Dedifferentiated amniotic fluid mesenchymal stem cell (primary cell): ENCODE measurements around the gene PALM3.
"Not testable (repeated sequence)": the region's sequence is repeated elsewhere in the genome, so short reads cannot be mapped to it uniquely, and the experiment has no call there.

ENCODE experiments used
- DNase-seq: peaks from one replicate; pipeline ENCODE4 v3.0.0-alpha.2; 2016; ENCODE audit errors: extremely low spot score

Gene PALM3

DNA sequence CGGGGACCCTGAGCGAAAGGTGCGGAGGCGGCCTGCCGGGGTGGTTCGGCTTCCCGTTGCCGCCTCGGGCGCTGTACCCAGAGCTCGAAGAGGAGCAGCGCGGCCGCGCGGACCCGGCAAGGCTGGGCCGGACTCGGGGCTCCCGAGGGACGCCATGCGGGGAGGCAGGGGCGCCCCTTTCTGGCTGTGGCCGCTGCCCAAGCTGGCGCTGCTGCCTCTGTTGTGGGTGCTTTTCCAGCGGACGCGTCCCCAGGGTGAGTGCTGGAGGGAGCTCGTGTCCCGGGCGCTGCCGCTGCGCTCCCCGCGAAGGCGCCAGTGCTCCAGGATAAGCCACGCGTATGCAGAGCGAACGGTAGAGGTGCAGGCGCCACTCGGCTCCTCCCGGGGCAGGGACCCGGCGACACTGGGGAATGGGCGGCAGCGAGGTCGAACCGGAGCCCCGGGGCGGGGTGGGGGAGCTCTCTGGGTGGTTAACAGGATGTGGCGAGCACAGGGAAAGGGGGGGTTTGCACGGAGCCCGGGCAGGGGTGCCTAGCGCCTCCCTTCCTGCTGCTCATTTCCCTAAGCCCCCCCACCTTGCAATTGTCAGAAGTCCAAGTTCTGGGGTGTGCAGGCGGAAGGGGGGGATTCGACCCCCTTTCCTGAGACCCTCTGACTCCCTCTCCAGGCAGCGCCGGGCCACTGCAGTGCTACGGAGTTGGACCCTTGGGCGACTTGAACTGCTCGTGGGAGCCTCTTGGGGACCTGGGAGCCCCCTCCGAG, 30.0 kb downstream of the PALM3 start, which contains the start of gene IL27RA:
IL27RA (plus strand) TSS at position 44 of the 762 bp plus-strand sequence; CDS start at position 155, 111 bp downstream.
- no peak for DNase-seq

DNA sequence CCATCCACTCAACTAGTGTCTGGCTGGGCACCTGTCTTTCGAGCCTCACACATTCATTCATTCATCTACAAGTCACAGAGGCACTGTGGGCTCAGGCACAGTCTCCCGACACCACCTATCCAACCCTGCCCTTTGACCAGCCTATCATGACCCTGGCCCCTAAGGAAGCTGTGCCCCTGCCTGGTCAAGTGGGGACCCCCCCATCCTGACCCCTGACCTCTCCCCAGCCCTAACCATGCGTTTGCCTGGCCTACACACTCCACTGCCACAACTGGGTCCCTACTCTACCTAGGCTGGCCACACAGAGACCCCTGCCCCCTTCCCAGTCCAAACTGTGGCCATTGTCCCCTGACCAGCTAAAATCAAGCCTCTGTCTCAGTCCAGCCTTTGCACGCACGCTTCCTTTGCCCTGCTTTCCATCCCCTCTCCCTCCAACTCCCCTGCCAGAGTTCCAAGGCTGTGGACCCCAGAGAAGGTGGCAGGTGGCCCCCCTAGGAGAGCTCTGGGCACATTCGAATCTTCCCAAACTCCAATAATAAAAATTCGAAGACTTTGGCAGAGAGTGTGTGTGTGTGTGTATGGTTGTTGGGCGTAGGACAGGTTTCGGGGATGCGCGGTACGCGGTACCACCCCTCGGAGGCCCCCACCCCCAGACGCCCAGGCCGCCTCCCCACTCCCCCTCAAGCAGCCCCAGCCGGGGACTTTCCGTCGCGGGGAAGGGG, 30.7 kb downstream of the PALM3 start:
- no peak for DNase-seq

DNA sequence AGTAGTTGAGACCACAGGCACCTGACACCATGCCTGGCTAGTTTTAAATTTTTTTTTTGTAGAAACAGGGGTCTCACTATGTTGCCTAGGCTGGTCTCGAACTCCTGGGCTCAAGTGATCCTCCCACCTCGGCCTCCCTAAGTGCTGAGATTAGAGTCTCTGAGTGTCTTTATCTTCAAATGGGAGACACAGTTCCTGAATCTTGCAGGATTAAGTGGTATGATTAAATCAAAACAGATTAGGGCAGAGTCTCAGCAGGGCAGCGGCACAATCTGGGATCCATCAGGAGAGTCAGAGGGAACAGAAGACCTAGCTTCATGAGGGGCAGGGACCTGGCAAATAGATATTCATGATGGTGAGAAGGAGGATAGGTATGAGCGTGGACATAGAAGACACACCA, 33.0 kb downstream of the PALM3 start:
- DNase-seq = no peak

DNA sequence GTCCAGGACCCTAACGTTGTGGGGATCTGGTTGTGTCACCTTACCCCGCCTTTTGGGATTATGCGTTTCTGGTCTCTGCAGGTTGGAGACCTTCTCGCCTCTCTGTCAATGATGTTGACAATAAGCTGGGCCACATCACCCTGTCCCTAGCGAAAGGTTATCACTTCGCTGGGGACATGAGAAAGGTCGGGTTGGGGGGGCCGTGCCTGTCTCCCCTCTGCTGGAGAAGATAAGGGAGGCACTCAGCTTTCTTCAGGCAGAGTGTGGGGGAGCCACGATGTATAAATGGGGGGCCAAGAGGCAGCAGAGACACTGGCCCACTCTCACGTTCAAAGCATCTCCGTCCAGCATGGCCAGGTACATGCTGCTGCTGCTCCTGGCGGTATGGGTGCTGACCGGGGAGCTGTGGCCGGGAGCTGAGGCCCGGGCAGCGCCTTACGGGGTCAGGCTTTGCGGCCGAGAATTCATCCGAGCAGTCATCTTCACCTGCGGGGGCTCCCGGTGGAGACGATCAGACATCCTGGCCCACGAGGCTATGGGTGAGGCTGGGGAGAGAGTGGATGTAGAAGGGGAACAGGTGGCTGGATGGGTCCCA, 33.9 kb downstream of the PALM3 start, which contains the start of gene RLN3:
RLN3 (plus strand) TSS at position 293 of the 595 bp plus-strand sequence; CDS start at position 350, 57 bp downstream.
- no peak for DNase-seq

DNA sequence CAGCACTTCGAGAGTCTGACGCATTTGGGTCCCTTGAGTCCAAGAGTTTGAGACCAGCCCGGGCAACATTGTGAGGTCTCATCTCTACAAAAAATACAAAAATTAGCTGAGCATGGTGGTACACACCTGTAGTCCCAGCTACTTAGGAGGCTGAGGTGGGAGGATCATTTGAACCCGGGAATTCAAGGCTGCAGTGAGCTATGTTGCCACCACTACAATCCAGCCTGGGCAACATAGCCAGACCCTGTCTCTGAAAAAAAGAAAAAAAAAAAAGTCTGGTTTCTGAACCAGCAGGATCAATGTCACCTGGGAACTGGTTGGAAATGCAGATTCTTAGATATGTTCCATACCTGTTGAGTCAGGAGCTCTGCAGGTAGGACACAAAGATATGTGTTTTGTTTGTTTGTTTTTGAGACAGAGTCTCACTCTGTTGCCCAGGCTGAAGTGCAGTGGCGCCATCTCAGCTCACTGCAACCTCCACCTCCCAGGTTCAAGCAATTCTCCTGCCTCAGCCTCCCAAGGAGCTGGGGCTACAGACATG, 35.2 kb downstream of the PALM3 start:
- DNase-seq = not testable (repeated sequence)

DNA sequence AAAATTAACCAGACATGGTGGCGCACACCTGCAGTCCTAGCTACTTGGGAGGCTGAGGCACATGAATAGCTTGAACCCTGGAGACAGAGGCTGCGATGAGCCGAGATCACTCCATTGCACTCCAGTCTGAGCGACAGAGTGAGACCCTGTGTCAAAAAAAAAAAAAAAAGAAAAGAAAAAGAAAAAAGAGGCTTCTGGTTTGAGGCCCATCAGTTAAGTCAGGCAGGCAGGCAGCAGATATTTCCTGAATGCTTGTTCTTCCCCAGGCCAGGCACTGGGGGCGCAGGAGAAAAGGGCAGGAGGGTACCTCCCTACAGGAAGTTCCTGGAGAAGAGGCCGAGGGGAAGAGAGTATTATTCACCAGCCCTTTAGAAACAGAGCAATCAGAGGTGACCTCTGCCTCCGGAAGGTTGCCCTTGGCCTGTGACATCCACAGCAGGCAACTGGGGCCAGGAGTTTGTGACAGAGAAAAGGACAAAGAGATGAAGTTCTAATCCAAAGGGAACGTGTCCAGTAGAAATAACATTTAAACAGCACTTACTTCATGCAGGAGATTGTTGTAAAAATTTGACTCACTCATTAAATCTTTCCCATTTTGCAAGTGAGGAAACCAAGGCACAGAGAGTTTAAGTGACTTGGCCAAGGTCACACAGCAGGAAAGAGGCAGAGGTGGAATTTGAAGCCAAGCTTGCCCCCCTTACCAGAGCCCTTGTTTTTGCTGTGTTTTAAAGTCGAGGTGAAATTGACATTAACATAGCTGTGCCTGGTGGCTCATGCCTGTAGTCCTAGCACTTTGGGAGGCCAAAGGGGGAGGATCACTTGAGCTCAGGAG, 38.3 kb downstream of the PALM3 start:
- peak; percentile 27 for DNase-seq

DNA sequence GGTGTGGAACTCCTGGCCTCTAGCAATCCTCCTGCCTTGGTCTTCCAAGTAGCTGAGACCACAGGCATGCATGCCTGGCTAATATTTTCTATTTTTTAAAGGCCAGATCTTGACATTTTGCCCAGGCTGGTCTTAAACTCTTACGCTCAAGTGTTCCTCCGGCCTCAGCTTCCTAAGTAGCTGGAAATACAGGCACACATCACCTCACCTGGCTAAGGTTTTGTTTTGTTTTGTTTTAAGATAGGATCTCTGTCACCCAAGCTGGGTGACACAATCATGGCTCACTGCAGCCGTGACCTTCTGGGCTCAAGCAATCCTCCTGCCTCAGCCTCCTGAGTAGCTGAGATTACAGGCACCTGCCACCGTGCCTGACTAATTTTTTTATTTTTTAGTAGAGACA, 39.4 kb downstream of the PALM3 start:
- DNase-seq = no peak

DNA sequence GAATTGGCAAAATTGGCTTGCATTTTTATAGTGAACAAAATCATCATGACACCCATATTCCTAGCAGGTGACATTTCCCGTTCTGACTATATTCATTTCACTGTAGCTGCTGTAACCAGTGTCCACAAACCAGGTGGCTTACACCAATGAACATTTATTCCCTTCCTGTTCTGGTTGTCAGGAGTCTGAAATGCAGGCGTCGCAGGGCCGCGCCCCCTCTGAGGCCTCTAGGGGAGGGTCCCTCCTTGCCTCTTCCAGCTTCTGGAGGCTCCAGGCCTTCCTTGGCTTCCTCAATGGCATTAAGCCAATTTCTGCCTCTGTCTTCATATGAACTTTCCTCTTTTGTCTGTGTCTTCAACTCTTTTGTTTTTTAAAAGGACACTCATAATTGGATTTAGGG, 40.4 kb downstream of the PALM3 start:
- DNase-seq = no peak

DNA sequence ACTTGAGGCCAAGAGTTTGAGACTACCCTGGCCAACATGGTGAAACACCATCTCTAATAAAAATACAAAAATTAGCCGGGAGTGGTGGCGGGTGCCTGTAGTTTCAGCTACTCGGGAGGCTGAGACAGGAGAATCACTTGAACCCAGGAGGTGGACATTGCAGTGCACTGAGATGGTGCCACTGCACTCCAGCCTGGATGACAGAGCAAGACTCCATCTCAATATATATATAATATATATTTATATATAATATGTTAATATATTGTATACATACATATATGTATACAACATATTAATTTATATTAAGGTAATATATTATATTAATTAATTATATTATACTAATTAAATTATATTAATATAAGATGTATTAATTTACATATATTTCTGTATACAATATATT, 42.1 kb downstream of the PALM3 start:
- DNase-seq = not testable (repeated sequence)

DNA sequence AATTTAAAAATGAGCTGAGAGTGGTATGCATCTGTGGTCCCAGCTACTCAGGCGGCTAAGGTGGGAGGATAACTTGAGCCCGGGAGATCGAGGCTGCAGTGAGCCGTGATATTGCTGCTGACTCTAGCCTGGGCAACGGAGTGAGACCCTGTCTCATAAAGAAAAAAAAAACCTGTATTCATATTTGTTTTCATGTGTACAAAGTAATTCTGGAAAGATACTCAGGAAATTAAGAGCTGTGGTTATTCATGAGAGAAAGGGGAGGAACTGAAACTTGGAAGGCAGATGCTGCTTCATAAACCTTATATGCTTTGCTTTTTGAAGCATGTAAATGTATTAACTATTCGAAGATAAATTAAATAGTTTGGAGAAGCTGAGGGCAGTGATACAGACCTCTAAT, 42.8 kb downstream of the PALM3 start:
- no peak for DNase-seq

DNA sequence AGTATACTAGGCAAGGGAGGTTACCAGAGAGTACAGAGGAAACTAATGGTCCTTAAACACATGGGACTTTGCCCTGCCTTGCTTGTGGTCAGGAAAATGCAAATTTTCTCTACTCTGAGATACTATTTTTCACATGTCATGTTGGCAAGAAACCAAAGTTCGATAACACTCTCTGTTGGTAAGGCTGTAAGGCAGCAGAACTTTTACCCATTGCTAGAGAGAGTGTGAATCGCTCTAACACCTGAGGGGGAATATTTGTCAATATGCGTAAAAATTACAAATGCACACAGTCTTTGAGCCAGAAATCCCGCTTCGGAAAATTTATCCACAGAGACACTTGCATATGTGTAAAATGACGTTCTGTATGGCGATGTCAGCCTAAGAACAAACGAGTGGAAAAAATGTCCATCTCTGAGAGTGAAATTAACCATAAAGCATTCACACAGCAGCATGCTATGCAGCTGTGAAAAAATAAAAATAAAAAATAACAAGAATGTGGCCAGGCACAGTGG, 46.3 kb downstream of the PALM3 start:
- DNase-seq = no peak

DNA sequence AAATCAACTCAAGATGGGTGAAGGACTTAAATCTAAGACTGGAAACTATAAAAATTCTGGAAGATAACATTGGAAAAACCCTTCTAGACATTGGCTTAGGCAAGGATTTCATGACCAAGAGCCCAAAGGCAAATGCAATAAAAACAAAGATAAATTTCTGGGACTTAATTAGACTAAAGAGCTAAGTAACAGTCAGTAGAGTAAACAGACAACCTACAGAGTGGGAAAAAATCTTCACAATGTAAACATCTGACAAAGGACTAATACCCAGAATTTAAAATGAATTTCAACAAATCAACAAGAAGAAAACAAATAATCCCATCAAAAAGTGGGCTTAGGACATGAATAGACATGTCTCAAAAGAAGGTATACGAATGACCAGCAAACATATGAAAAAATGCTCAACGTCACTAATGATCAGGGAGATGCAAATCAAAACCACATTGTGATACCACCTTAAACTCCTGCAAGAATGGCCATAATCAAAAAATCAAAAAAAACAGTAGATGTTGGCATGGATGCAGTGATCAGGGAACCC, 49.4 kb downstream of the PALM3 start:
- DNase-seq = no peak

DNA sequence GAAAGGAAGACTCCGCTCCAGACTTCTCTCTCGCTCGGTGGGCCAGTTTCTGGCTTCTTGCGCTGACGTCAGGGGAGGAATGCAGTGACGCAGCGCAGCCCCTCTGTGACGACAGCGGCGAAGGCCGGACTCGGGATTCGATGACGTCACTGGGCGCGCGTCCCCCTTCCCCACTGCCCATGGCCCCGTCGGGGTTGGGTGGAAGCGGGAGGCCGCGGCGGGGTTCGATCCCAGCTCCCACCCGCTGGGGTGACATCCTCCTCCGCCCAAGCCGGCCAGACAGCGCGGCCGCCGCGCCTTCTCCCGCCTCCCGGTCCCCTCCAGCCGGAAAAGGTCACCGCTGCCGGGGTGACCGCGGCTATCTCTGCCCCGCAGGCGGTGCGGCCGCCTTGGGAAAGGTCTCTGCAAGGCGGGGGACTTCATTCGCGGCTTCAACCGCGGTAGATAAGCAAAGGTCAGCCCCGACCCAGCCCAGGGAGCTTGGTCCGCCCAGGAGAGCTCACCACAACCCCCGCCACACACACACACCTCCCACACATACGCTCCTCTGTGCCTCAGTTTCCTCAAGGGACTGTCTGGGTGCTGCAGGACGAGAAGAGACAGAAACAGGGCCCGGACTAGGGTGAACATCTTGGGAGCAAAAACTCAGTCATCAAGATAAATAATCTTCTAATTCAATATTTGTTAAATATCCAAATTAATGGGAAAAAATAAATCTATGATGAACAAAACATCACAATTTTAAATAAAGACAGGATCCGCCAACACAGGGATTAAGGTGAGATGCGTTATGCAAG, 54.9 kb downstream of the PALM3 start:
- no peak for DNase-seq

DNA sequence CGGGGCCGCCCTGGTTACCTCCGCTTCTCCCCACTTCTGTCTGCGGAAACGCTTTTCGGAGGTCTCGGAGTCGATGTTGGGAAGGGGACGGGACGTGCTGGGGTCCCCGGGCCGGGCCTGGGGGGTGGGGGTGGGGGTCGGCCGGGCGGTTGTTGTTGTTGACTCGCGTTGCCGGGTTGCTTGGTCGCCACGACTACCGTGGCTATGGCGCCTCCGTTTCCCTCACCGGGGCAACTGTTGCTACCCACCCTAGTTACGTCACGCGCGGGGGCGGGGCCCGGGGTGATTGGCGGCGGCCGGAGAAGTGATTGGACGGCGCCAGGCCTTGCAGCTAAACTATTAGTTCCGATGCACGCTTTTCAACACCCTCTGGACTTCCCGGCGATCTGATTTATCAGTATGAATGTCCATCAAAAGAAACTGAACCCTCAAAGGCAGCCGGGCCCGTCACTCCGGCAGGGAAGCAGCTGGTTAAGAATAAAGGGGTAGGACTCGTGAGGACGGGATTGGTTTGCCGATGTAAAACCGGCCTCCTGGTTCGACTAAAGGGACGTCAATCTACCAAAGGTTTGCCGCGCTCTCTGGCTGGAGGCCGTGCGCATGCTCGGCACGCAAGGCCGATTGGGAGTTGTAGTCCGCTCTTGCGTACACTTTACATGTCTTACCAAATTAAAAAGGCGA, 55.7 kb downstream of the PALM3 start, which contains the start of gene RFX1:
RFX1 (minus strand) TSS at position 236 of the 681 bp plus-strand sequence. CDS start 12,477 bp downstream, outside the sequence.
- peak; percentile 100 for DNase-seq

DNA sequence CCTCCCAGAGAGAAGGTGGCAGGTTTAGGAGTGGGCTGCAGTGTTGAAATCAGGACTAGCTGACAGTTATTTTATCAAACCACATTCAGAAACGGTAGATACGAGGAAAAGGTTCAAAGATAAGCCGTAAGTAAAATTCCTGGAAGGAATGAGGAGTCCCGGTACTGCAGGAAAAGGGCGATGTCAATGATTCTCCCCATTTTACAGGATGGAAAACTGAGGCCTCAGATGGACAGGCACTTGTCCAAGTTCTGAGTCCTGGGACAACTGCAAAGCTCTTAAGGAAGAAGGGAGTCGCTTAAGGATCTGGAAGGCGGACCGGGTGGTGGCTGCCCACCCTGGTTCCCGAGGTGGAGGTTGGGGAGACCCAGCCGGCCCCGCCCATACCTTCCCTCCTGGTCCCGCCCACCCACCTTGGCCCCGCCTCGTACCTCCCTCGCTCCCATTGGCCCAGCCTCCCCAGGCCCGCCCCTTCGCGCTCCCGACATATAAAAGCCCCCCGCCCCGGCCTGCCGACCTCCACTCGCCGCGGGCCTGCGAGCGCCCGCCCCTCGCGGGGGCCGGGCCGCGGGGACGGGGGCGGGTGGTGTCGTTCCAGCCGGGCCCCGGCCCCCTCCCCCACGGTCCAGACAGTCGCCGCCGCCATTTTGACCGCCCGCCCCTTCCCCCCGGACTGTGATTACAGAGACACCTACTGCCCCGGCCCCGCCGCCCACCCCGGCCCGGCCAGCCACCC, 56.4 kb downstream of the PALM3 start:
- DNase-seq = peak; percentile 65

DNA sequence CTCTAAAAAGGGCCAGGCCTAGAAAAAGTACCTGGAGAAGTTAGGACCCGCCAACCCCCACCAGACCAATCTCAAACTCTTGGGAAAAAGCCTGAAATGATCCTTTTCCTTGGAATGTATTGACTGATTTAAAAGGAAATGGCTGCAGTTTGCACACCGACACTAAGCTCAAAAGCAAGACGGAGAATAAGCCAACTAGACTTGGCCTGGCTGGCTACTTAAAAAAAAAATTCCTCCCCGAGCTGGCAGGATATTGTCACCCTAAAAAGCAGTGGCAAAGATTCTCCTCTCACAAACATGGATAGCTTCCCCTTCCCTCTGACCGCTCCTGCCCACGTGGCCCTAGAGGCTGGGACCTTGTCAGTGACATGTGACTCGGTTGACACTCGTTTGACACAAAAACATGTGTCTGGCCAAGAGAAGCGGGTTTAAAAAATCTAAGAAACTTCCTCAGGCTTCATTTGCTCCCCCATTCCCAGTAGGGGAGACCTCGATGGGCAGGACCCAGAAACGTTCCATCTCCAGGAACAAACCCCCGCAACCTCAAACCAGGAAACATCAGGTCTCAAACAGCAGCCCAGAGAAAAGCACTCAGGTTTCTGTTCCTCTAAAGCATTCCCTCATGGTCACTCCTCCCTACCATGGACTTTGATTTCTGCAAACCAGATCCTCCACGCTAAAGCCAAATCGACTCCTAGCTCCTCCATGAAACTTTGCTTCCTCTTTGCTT, 57.1 kb downstream of the PALM3 start:
- DNase-seq = no peak
